Measurements from ENCODE around the gene CSNK2A1.

CSNK2A1 gene

DNA sequence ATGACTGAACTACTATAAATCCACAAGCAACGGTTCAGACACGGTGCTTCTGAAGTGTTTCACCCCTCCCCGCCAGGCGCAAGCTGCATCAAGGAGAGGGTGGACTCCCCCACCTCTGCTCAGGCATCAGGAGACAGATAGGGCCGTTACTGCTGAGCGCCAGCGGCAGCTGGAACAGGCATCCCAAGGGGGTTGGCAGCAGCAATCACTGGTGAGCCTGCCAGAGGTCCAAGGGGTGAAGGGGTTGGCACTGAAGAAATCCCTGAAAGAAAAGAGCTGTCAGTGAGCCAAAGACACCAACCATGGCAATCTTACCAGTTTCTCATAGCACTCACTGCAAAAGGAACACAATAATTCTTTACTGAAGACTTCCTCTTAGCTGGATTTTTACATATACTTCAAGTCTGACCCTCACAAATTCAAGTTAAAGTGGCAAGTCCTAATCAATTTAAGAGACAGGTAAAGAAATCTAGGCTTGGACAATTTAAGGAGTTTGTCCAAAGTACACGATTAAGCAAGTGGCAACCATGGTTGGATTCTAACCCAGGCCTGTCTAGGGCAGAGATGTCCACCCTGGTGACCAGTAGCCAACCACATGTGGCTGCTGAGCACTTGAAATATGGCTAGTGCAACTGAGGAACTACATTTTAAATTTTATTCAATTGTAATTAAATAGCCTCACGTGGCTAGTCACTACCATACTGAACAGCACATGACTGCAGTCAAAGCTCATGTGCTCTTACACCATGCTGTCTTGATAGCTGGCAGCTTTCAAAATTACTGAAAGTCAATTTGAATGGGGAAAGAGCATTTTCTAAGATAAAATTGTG lies 59.6 kb downstream of the CSNK2A1 start:
- peak overlapping the region; percentile 40 for H3K27ac Mint-ChIP-seq
- no peaks in the 10 kb centered on the region for H3K4me1 Mint-ChIP-seq
- TF ChIP-seq, protein P1, sequence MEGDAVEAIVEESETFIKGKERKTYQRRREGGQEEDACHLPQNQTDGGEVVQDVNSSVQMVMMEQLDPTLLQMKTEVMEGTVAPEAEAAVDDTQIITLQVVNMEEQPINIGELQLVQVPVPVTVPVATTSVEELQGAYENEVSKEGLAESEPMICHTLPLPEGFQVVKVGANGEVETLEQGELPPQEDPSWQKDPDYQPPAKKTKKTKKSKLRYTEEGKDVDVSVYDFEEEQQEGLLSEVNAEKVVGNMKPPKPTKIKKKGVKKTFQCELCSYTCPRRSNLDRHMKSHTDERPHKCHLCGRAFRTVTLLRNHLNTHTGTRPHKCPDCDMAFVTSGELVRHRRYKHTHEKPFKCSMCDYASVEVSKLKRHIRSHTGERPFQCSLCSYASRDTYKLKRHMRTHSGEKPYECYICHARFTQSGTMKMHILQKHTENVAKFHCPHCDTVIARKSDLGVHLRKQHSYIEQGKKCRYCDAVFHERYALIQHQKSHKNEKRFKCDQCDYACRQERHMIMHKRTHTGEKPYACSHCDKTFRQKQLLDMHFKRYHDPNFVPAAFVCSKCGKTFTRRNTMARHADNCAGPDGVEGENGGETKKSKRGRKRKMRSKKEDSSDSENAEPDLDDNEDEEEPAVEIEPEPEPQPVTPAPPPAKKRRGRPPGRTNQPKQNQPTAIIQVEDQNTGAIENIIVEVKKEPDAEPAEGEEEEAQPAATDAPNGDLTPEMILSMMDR (IDR thresholded peaks at IDR 0.05) = no peak
- H3K4me3 Mint-ChIP-seq = no peak overlapping the region
- no peak for DNase-seq
- peaks cover 75% of the 10 kb centered on the region for H3K36me3 Mint-ChIP-seq (ENCODE audit: low read depth)
- no peaks in the 10 kb centered on the region for H3K9me3 Mint-ChIP-seq
- H3K27me3 Mint-ChIP-seq (ENCODE audit: low read depth, poor library complexity) = no peaks in the 10 kb centered on the region

DNA sequence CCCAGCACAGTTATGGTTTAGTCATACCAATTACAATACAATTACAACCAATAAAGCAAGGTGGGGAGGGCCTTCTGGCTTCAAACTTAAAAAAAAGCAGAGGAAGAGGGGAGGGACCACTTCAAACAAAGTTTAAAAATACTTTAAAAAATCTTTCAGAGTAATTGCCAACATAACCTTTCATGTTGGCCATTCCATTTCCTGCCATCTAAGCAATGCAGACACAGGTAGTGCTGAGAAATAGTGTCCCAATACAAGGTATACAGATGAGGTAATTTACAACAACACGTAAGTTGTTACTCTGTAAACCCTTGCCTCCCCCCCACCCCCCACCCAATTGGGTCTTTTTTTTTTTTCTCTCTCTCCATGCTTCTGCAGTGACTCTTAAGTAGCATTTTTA lies 62.4 kb downstream of the CSNK2A1 start:
- H3K36me3 Mint-ChIP-seq (ENCODE audit: low read depth) = peaks cover 66% of the 10 kb centered on the region
- no peaks in the 10 kb centered on the region for H3K4me1 Mint-ChIP-seq
- no peaks in the 10 kb centered on the region for H3K27me3 Mint-ChIP-seq (ENCODE audit: low read depth, poor library complexity)
- H3K27ac Mint-ChIP-seq = no peak overlapping the region
- no peak for DNase-seq
- H3K4me3 Mint-ChIP-seq = no peak overlapping the region
- TF ChIP-seq, protein P1 (IDR thresholded peaks at IDR 0.05) = no peak
- no peaks in the 10 kb centered on the region for H3K9me3 Mint-ChIP-seq

DNA sequence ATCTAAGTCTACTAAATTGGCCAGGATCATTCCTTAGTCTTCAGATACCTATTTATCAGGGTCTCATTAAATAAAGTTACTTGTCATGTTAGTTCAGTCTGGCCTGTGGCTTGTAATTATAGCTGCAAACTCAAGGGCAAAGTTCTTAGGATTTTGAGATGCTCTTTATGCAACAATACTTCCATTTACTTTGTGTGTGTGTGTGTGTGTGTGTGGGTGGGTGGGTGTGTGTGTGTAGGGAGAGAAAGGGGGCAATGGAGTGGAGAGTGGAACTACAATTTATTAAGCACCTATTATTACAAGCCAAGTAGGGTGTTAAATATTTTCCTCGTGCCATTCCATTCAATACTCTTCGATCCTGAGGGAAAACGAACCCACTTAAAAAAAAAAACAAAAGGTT lies 63.5 kb downstream of the CSNK2A1 start:
- H3K27me3 Mint-ChIP-seq (ENCODE audit: low read depth, poor library complexity) = no peaks in the 10 kb centered on the region
- no peak overlapping the region for H3K27ac Mint-ChIP-seq
- H3K36me3 Mint-ChIP-seq (ENCODE audit: low read depth) = peaks cover 63% of the 10 kb centered on the region
- no peak overlapping the region for H3K4me3 Mint-ChIP-seq
- DNase-seq = no peak
- TF ChIP-seq, protein P1 (IDR thresholded peaks at IDR 0.05) = no peak
- H3K9me3 Mint-ChIP-seq = no peaks in the 10 kb centered on the region
- no peaks in the 10 kb centered on the region for H3K4me1 Mint-ChIP-seq

DNA sequence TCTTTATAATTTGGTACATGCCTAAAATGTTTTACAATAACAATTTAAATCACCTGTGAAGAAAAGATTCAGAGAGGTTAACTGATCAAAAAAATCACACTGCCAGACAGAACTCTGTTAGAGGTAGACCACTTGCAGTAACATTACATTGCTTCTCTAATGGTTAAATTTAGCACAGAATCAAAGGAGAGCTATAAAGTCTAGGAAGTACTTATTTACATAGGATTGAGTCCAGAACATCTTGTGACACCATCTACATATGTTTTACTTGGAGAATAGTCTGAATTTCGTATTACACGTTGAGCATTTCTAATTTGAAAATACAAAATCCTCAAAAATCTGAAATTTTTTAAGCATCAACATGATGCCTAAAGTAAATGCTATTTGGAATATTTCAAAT lies 64.1 kb downstream of the CSNK2A1 start:
- Mint-ChIP-seq H3K36me3 (ENCODE audit: low read depth) (peaks cover 63% of the 10 kb centered on the region), H3K9me3 (peaks cover 4% of the 10 kb centered on the region), H3K27ac (no peak overlapping the region), H3K4me3 (no peak overlapping the region), H3K4me1 (no peaks in the 10 kb centered on the region), H3K27me3 (ENCODE audit: low read depth, poor library complexity) (no peaks in the 10 kb centered on the region)
- TF ChIP-seq, protein P1 (IDR thresholded peaks at IDR 0.05) = no peak
- DNase-seq = no peak

DNA sequence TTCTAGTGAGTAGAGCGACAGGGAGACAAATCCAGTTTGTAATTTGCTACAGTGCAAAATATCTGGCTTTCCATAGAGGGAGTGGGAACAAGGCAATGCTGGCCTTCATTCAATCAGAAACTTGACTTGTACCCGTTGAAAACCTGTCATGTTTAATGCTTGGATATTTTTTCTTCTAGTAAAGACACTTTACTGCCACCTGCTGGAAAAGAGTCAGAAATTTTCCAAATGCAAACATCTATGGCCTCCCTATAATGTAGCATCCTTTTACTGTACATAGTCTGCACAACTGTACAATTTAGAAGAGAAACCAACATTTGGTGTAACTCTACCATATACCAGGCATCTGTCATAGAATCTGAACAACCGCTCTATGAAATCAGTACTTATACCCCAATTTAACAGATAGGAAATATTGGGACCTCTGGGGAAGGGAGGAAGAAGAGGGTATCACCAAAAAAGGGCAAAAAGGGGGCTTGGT lies 64.6 kb downstream of the CSNK2A1 start:
- H3K4me3 Mint-ChIP-seq = no peak overlapping the region

More for the DNA sequence above, 64.6 kb downstream of the CSNK2A1 start:
- Mint-ChIP-seq H3K27me3 (ENCODE audit: low read depth, poor library complexity) (no peaks in the 10 kb centered on the region), H3K36me3 (ENCODE audit: low read depth) (peaks cover 63% of the 10 kb centered on the region), H3K27ac (no peak overlapping the region), H3K4me1 (no peaks in the 10 kb centered on the region), H3K9me3 (peaks cover 9% of the 10 kb centered on the region)
- TF ChIP-seq, protein P1 (IDR thresholded peaks at IDR 0.05) = peak; percentile 54
- DNase-seq = peak; percentile 7
